Astrocyte (in vitro differentiated cells and primary cell): ENCODE data around the gene NNAT. TPM values are rescaled to one million over a fixed set of nuclear protein-coding genes. Genes with fewer than 3 reads are reported as not detected.

ENCODE experiments used
- DNase-seq: peaks from one replicate; pipeline ENCODE4 v3.0.0-alpha.2; 2010; ENCODE audit warnings: low read depth
- FAIRE-seq: peaks from 2 replicates; lab custom pipeline; 2011; peaks lifted over from hg19 to GRCh38; lab: Jason Lieb, UNC
- H2AFZ ChIP-seq: 2 replicates; pipeline ENCODE4 v1.6.0; 2012; ENCODE audit warnings: low read depth, low read length, inconsistent platforms
- H3K27ac ChIP-seq: 2 replicates; pipeline ENCODE4 v1.5.1; 2011; ENCODE audit warnings: low read depth, low read length, inconsistent platforms
- H3K27me3 ChIP-seq: 2 replicates; pipeline ENCODE4 v1.6.0; 2011; ENCODE audit warnings: low read length, inconsistent platforms; ENCODE audit not compliant: insufficient read depth
- H3K36me3 ChIP-seq: 2 replicates; pipeline ENCODE4 v1.5.1; 2011; ENCODE audit warnings: low read length, inconsistent platforms; ENCODE audit not compliant: insufficient read depth
- H3K4me1 ChIP-seq: 2 replicates; pipeline ENCODE4 v1.5.1; 2011; ENCODE audit warnings: low read length, inconsistent platforms; ENCODE audit not compliant: insufficient read depth
- H3K4me2 ChIP-seq: 2 replicates; pipeline ENCODE4 v1.6.0; 2012; ENCODE audit warnings: low read length, inconsistent platforms
- H3K4me3 ChIP-seq: 2 replicates; pipeline ENCODE4 v1.5.1; 2011; ENCODE audit warnings: low read depth, mild to moderate bottlenecking, low read length, inconsistent platforms; ENCODE audit not compliant: insufficient read depth
- H3K79me2 ChIP-seq: 2 replicates; pipeline ENCODE4 v1.6.0; 2012; ENCODE audit warnings: mild to moderate bottlenecking, low read length, inconsistent platforms; ENCODE audit not compliant: insufficient read depth
- H3K9ac ChIP-seq: 2 replicates; pipeline ENCODE4 v1.6.0; 2012; ENCODE audit warnings: mild to moderate bottlenecking, low read length, inconsistent platforms
- H3K9me3 ChIP-seq: 2 replicates; pipeline ENCODE4 v1.5.1; 2012; ENCODE audit warnings: low read depth, mild to moderate bottlenecking, low read length, inconsistent platforms; ENCODE audit not compliant: insufficient read depth
- H4K20me1 ChIP-seq: 2 replicates; pipeline ENCODE4 v1.6.0; 2012; ENCODE audit warnings: low read length, inconsistent platforms; ENCODE audit not compliant: insufficient read depth
- H3K27ac Mint-ChIP-seq: one replicate; pipeline ENCODE4 v1.8.0; 2021; ENCODE audit warnings: mild to moderate bottlenecking, mixed read lengths; ENCODE audit not compliant: unreplicated experiment
- H3K27me3 Mint-ChIP-seq: one replicate; pipeline ENCODE4 v1.8.0; 2021; ENCODE audit warnings: low read depth, mixed read lengths; ENCODE audit not compliant: unreplicated experiment
- H3K36me3 Mint-ChIP-seq: one replicate; pipeline ENCODE4 v1.8.0; 2021; ENCODE audit warnings: low read depth, mixed read lengths; ENCODE audit not compliant: unreplicated experiment
- H3K4me1 Mint-ChIP-seq: one replicate; pipeline ENCODE4 v1.8.0; 2021; ENCODE audit warnings: low read depth, mixed read lengths; ENCODE audit not compliant: unreplicated experiment
- H3K4me3 Mint-ChIP-seq: one replicate; pipeline ENCODE4 v1.8.0; 2021; ENCODE audit warnings: mild to moderate bottlenecking, moderate library complexity, mixed read lengths; ENCODE audit not compliant: unreplicated experiment
- H3K9me3 Mint-ChIP-seq: one replicate; pipeline ENCODE4 v1.8.0; 2021; ENCODE audit warnings: mild to moderate bottlenecking, mixed read lengths; ENCODE audit not compliant: unreplicated experiment
- EZH2 ChIP-seq: IDR thresholded peaks from 2 replicates; pipeline ENCODE4 v1.6.1; 2012; ENCODE audit warnings: mild to moderate bottlenecking, low read length, inconsistent platforms; ENCODE audit not compliant: insufficient read depth
- total RNA-seq: library from RNA; stranded (reverse); gene quantifications from 2 replicates; pipeline ENCODE4 v1.2.1, GENCODE V29; 2021
- TF ChIP-seq, protein P1 (sequence below): IDR thresholded peaks from 2 replicates; pipeline ENCODE4 v1.5.1; 2011; ENCODE audit warnings: low read depth, mild to moderate bottlenecking, inconsistent platforms, low read length, moderate library complexity; ENCODE audit not compliant: insufficient read depth

The NNAT gene
- total RNA-seq, 1 donor from 2014 or later: 3.6 TPM

- Histone ChIP-seq H3K4me1 (peaks cover 13% of the 10 kb centered on the region), H3K9ac (no peak overlapping the region), H4K20me1 (peaks cover 90% of the 10 kb centered on the region), H3K9me3 (no peaks in the 10 kb centered on the region), H3K36me3 (peaks cover 5% of the 10 kb centered on the region), H3K27ac (no peak overlapping the region), H2AFZ (no peak overlapping the region), H3K4me3 (no peak overlapping the region), H3K79me2 (peaks cover 31% of the 10 kb centered on the region), H3K4me2 (peak overlapping the region; percentile 52), H3K27me3 (no peaks in the 10 kb centered on the region)
- H3K4me1 Mint-ChIP-seq: peaks cover 18% of the 10 kb centered on the region
- no peak overlapping the region for H3K4me3 Mint-ChIP-seq
- TF ChIP-seq EZH2: no peak
- TF ChIP-seq, protein P1, sequence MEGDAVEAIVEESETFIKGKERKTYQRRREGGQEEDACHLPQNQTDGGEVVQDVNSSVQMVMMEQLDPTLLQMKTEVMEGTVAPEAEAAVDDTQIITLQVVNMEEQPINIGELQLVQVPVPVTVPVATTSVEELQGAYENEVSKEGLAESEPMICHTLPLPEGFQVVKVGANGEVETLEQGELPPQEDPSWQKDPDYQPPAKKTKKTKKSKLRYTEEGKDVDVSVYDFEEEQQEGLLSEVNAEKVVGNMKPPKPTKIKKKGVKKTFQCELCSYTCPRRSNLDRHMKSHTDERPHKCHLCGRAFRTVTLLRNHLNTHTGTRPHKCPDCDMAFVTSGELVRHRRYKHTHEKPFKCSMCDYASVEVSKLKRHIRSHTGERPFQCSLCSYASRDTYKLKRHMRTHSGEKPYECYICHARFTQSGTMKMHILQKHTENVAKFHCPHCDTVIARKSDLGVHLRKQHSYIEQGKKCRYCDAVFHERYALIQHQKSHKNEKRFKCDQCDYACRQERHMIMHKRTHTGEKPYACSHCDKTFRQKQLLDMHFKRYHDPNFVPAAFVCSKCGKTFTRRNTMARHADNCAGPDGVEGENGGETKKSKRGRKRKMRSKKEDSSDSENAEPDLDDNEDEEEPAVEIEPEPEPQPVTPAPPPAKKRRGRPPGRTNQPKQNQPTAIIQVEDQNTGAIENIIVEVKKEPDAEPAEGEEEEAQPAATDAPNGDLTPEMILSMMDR: no peak
- DNase-seq (peak; percentile 68), FAIRE-seq (peak; percentile 80)
- H3K27me3 Mint-ChIP-seq: no peaks in the 10 kb centered on the region
- H3K27ac Mint-ChIP-seq: peak overlapping the region; percentile 13
- no peaks in the 10 kb centered on the region for H3K9me3 Mint-ChIP-seq
- peaks cover 56% of the 10 kb centered on the region for H3K36me3 Mint-ChIP-seq
Measured at GRCh38 chr20:37511610-37512275, 9.3 kb upstream of the NNAT start.

DNA sequence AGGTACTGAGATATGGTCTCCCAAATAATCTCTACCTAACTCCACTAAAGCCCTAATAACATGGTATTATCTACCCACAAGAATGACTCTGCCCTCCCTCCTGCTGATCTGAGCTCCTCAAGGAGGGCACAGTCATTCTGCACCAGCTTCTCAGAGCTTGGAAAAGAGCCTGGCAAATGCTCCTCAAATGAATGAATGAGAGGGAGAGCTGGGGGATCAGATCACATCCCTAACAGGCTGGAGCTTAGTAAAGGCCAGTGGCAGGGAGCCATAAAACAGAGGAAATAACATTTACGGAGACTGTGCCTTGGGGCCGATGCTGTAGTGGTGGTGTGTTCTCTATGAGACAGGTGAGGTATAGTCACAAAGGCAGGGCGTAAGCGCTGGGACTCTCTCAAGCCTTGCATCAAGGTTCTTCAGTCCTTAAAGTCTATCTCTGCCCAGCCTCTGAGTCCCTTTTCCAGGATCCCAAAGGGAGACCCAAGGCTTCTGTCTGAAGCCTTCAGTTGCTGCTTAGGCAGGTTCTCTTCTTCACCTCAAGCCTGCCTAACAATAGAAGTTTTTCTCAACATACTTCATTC lies 7.2 kb upstream of the NNAT start:
- no peak overlapping the region for H3K27ac ChIP-seq
- H3K4me3 ChIP-seq: no peak overlapping the region
- Mint-ChIP-seq H3K4me3 (no peak overlapping the region), H3K27me3 (no peaks in the 10 kb centered on the region), H3K9me3 (no peaks in the 10 kb centered on the region), H3K4me1 (peaks cover 20% of the 10 kb centered on the region), H3K36me3 (peaks cover 64% of the 10 kb centered on the region), H3K27ac (no peak overlapping the region)
- peaks cover 19% of the 10 kb centered on the region for H3K4me1 ChIP-seq
- no peak for TF ChIP-seq EZH2
- TF ChIP-seq, protein P1: no peak
- no peak for DNase-seq
- no peaks in the 10 kb centered on the region for H3K9me3 ChIP-seq
- no peak overlapping the region for H2AFZ ChIP-seq
- H3K4me2 ChIP-seq: no peak overlapping the region
- no peak for FAIRE-seq
- no peaks in the 10 kb centered on the region for H3K27me3 ChIP-seq
- H3K9ac ChIP-seq: no peak overlapping the region
- peaks cover 10% of the 10 kb centered on the region for H3K36me3 ChIP-seq
- peaks cover 96% of the 10 kb centered on the region for H4K20me1 ChIP-seq
- peaks cover 48% of the 10 kb centered on the region for H3K79me2 ChIP-seq

DNA sequence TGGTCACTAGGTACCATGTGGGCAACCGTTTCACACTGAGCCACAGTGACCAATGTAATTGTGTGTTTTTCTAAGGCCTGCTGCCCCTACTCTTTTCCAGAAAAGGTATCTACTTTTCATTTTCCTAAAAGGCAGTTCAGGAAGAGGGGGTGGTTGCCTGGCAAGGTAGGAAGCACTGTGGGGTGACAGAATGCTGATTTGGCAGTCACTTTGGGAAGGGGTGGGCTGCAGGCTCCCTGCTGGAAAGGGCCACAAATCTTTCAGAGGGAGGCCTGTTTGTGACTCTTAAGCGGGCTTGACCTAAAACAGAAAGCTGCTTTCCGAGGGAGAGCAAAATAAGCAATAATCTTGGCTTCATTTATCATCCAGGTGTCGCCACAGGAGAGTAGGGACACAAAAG lies 5.2 kb upstream of the NNAT start:
- Histone ChIP-seq H2AFZ (no peak overlapping the region), H3K9me3 (no peaks in the 10 kb centered on the region), H3K27ac (no peak overlapping the region), H3K4me3 (no peak overlapping the region), H3K27me3 (no peaks in the 10 kb centered on the region), H4K20me1 (peaks cover 100% of the 10 kb centered on the region), H3K79me2 (peaks cover 67% of the 10 kb centered on the region), H3K36me3 (peaks cover 10% of the 10 kb centered on the region), H3K9ac (no peak overlapping the region), H3K4me1 (peaks cover 34% of the 10 kb centered on the region), H3K4me2 (no peak overlapping the region)
- DNase-seq (no peak), FAIRE-seq (no peak)
- Mint-ChIP-seq H3K4me1 (peaks cover 20% of the 10 kb centered on the region), H3K9me3 (no peaks in the 10 kb centered on the region), H3K27me3 (no peaks in the 10 kb centered on the region), H3K4me3 (no peak overlapping the region), H3K36me3 (peaks cover 64% of the 10 kb centered on the region), H3K27ac (no peak overlapping the region)
- TF ChIP-seq EZH2: no peak
- TF ChIP-seq, protein P1: no peak
